GM12878 (cell line): ENCODE results near the gene ANKRD13D. TPM values are rescaled to one million over a fixed set of nuclear protein-coding genes. Genes with fewer than 3 reads are reported as not detected.

ENCODE experiments used
- ATF7 ChIP-seq: fragments of 450-650 bp; IDR thresholded peaks from 2 replicates; pipeline ENCODE4 v1.6.1; 2016; ENCODE audit warnings: low read depth, mild to moderate bottlenecking
- CHD1 ChIP-seq: IDR thresholded peaks from 2 replicates; pipeline ENCODE4 v1.6.1; 2012; ENCODE audit warnings: low read depth, low read length, improper control_type of control experiment
- CREB1 ChIP-seq: IDR thresholded peaks from 2 replicates; pipeline ENCODE4 v1.6.1; 2012; ENCODE audit warnings: low read depth, mild to moderate bottlenecking, inconsistent platforms
- CREM ChIP-seq: IDR thresholded peaks from 2 replicates; pipeline ENCODE4 v1.6.1; 2014; ENCODE audit warnings: antibody characterized with exemption, low read depth
- EZH2 ChIP-seq: IDR thresholded peaks from 2 replicates; pipeline ENCODE4 v1.6.1; 2012; ENCODE audit warnings: low read depth, mild to moderate bottlenecking, control low read depth, inconsistent platforms, low read length, borderline replicate concordance; ENCODE audit not compliant: control insufficient read depth
- GATAD2B ChIP-seq: fragments of 450-650 bp; conservative IDR thresholded peaks from 2 replicates; pipeline ENCODE4 v1.6.1; 2017; ENCODE audit warnings: low read depth, mild to moderate bottlenecking, moderate library complexity
- MEF2B ChIP-seq: fragments of 450-650 bp; IDR thresholded peaks from 2 replicates; pipeline ENCODE4 v1.6.1; 2018; ENCODE audit warnings: mild to moderate bottlenecking, moderate library complexity; ENCODE audit not compliant: partially characterized antibody, poor library complexity, severe bottlenecking
- MTA2 ChIP-seq: fragments of 450-650 bp; IDR thresholded peaks from 2 replicates; pipeline ENCODE4 v1.6.1; 2016; ENCODE audit warnings: low read depth, mild to moderate bottlenecking, moderate library complexity
- NFXL1 ChIP-seq: fragments of 450-650 bp; IDR thresholded peaks from 2 replicates; pipeline ENCODE4 v1.6.1; 2017; ENCODE audit warnings: antibody characterized with exemption, mild to moderate bottlenecking, borderline replicate concordance
- POLR2AphosphoS5 ChIP-seq: IDR thresholded peaks from 2 replicates; pipeline ENCODE4 v1.6.1; 2011; ENCODE audit warnings: mild to moderate bottlenecking, low read length, inconsistent platforms
- PRDM15 ChIP-seq: fragments of 450-650 bp; formaldehyde crosslinking; IDR thresholded peaks from 2 replicates; pipeline ENCODE4 v1.4.0; 2020; ENCODE audit warnings: mild to moderate bottlenecking, moderate library complexity
- SMARCA5 ChIP-seq: fragments of 450-650 bp; IDR thresholded peaks from 2 replicates; pipeline ENCODE4 v1.6.1; 2017; ENCODE audit warnings: mild to moderate bottlenecking
- SREBF1 ChIP-seq: IDR thresholded peaks from 2 replicates; pipeline ENCODE4 v1.6.1; 2012; ENCODE audit warnings: mild to moderate bottlenecking, low read length
- STAT1 ChIP-seq: fragments of 450-650 bp; conservative IDR thresholded peaks from 2 replicates; pipeline ENCODE4 v1.6.1; 2014; ENCODE audit warnings: antibody characterized with exemption, mild to moderate bottlenecking
- STAT3 ChIP-seq: IDR thresholded peaks from 2 replicates; pipeline ENCODE4 v1.6.1; 2011; ENCODE audit warnings: low read depth, low read length, improper control_type of control experiment
- WRNIP1 ChIP-seq: IDR thresholded peaks from 2 replicates; pipeline ENCODE4 v1.6.1; 2011; ENCODE audit warnings: low read depth, low read length, improper control_type of control experiment, borderline replicate concordance
- ZNF622 ChIP-seq: fragments of 450-650 bp; IDR thresholded peaks from 2 replicates; pipeline ENCODE4 v1.6.1; 2017; ENCODE audit warnings: mild to moderate bottlenecking, inconsistent platforms
- polyA plus RNA-seq, 11 experiments: library from polyadenylated mRNA; depleted of rRNA in 4 of 11; unstranded in 6 of 11; stranded (reverse) in 5 of 11; fragments of >200 nt; fragmentation: Nextera tagmentation in 4 of 11; fragmentation: Illumina TruSeq in 1 of 11; extraction: Ambion mirVana in 4 of 11; extraction: Trizol in 1 of 11; gene quantifications; 1 replicate in 1 of 11; 2 replicates in 10 of 11; pipeline versions ENCODE4 v1.2.1 to v1.2.3, GENCODE V29; 2011 to 2016; ENCODE audit warnings: inconsistent platforms in 2 of 11, missing spikeins in 2 of 11, low read depth in 1 of 11
- total RNA-seq, 4 experiments: library from RNA; depleted of rRNA in 3 of 4; stranded (reverse); fragments of >200 nt in 3 of 4; fragmentation: Illumina TruSeq in 1 of 4; extraction: Trizol in 1 of 4; gene quantifications; 2 replicates each; pipeline versions ENCODE4 v1.2.1 to v1.2.3, GENCODE V29; 2013 to 2021
- TF ChIP-seq, protein P1 (sequence below): fragments of 450-650 bp; IDR thresholded peaks from 2 replicates; pipeline ENCODE4 v1.6.1; 2014; ENCODE audit warnings: mild to moderate bottlenecking
- TF ChIP-seq, protein P2 (sequence below): fragments of 450-650 bp; IDR thresholded peaks from 2 replicates; pipeline ENCODE4 v1.6.1; 2017; ENCODE audit warnings: mild to moderate bottlenecking, moderate library complexity
- TF ChIP-seq, protein P3 (sequence below): IDR thresholded peaks from 2 replicates; pipeline ENCODE4 v1.6.1; 2011; ENCODE audit warnings: borderline replicate concordance, low read depth, mild to moderate bottlenecking, moderate library complexity, mixed read lengths, low read length; ENCODE audit not compliant: insufficient read depth; ENCODE audit errors: extremely low read length

Gene ANKRD13D
- total and polyA plus RNA-seq, 10 of the 15 experiments (the other 5 are each of a cell fraction or from before 2014, with no cell fraction given) = 2.0 to 56.2 (median 21.4) TPM

DNA sequence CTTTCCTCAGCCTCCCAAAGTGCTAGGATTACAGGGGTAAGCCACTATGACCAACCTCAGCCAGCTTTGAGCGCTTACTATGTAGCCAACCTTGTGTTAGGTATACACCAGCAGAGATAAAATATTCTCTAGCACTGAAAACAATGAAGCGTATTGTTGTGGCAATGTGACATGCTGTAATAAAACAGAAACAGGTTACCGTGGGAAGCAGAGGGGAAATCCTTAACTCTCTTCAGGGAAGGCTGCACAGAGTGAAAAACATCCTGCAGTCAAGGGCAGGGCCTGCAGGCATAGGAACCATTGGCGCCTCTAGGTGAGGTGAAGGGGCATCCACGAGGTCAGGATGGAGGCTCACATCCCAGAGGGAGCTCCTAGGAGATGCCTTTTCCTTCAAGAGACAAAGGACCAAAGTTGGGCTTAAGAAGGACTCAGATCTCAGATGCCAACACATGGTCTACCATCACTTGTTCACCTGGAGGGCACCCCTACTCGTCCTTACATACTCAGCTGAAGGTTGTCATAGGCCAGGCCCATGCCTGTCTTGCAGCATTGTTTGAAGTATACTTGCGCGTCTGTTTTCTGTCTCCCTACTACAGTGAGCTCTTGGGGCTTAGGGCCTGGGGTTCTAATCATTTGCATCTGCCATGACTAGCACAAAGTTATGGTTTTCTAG lies 56.3 kb downstream of the ANKRD13D start (continued):
- TF ChIP-seq POLR2AphosphoS5 (no peak), STAT1 (no peak), WRNIP1 (0 out of 2 replicates have a peak, but pooled peaks have one; percentile 13), NFXL1 (no peak), MTA2 (no peak), EZH2 (no peak), CHD1 (no peak), SREBF1 (no peak), CREB1 (no peak), GATAD2B (peak; percentile 43; the same call in 1 of the 2 replicates), SMARCA5 (no peak), PRDM15 (CRISPR knock-in tag) (no peak), ZNF622 (no peak), STAT3 (no peak), MEF2B (peak; percentile 38), CREM (no peak), ATF7 (0 out of 2 replicates have a peak, but pooled peaks have one; percentile 33)
- TF ChIP-seq, protein P1, sequence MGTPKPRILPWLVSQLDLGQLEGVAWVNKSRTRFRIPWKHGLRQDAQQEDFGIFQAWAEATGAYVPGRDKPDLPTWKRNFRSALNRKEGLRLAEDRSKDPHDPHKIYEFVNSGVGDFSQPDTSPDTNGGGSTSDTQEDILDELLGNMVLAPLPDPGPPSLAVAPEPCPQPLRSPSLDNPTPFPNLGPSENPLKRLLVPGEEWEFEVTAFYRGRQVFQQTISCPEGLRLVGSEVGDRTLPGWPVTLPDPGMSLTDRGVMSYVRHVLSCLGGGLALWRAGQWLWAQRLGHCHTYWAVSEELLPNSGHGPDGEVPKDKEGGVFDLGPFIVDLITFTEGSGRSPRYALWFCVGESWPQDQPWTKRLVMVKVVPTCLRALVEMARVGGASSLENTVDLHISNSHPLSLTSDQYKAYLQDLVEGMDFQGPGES = no peak
- TF ChIP-seq, protein P2, sequence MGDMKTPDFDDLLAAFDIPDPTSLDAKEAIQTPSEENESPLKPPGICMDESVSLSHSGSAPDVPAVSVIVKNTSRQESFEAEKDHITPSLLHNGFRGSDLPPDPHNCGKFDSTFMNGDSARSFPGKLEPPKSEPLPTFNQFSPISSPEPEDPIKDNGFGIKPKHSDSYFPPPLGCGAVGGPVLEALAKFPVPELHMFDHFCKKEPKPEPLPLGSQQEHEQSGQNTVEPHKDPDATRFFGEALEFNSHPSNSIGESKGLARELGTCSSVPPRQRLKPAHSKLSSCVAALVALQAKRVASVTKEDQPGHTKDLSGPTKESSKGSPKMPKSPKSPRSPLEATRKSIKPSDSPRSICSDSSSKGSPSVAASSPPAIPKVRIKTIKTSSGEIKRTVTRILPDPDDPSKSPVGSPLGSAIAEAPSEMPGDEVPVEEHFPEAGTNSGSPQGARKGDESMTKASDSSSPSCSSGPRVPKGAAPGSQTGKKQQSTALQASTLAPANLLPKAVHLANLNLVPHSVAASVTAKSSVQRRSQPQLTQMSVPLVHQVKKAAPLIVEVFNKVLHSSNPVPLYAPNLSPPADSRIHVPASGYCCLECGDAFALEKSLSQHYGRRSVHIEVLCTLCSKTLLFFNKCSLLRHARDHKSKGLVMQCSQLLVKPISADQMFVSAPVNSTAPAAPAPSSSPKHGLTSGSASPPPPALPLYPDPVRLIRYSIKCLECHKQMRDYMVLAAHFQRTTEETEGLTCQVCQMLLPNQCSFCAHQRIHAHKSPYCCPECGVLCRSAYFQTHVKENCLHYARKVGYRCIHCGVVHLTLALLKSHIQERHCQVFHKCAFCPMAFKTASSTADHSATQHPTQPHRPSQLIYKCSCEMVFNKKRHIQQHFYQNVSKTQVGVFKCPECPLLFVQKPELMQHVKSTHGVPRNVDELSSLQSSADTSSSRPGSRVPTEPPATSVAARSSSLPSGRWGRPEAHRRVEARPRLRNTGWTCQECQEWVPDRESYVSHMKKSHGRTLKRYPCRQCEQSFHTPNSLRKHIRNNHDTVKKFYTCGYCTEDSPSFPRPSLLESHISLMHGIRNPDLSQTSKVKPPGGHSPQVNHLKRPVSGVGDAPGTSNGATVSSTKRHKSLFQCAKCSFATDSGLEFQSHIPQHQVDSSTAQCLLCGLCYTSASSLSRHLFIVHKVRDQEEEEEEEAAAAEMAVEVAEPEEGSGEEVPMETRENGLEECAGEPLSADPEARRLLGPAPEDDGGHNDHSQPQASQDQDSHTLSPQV = no peak
- TF ChIP-seq, protein P3, sequence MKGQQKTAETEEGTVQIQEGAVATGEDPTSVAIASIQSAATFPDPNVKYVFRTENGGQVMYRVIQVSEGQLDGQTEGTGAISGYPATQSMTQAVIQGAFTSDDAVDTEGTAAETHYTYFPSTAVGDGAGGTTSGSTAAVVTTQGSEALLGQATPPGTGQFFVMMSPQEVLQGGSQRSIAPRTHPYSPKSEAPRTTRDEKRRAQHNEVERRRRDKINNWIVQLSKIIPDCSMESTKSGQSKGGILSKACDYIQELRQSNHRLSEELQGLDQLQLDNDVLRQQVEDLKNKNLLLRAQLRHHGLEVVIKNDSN = no peak
